Measurements from ENCODE around the gene CTIF.

CTIF gene

DNA sequence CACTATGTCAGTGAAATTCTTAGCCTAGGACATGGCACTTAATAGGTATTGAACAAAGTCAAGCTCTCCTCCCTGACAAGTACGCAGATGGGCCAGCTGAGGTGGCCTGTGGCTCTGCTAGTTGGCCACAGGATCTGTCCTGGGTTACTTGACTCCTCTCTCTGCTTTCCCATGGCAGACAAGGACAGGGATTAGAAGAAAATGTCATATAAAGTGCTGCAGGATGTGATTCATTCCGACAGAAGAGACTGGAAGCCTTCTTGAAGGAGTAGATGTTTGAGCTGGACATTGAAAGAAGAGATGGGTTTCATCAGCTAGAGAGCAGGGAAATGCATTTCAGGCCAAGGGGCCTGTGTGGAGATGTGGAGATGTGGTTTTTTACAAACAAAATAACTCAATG, 365.3 kb downstream of the CTIF start:
- no peak for DNase-seq (ENCODE audit: low spot score)

DNA sequence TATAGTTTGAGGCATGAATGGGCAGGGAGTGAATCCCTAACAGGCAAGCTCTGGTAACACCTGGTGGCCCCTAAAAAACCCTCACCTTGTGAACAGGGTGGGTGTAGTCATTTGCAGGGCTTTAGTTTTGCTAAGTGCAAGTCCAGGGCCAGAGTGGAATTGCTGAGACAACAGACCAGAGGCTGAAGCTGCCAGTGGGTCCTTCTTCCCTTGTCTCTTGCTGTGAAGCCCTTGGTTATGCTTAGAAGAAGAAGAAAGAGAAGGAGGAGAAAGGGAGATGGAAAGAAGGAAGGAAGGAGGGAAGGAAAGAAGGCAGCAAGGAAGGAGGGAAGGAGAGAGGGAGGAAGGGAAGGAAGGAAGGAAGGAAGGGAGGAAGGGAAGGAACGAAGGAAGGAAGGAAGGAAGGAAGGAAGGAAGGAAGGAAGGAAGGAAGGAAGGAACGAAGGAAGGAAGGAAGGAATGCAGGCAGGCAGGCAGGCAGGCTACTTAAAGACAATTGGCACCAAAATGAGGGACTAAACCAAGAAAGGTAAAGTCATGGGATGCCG, 366.1 kb downstream of the CTIF start:
- DNase-seq (ENCODE audit: low spot score): no peak

DNA sequence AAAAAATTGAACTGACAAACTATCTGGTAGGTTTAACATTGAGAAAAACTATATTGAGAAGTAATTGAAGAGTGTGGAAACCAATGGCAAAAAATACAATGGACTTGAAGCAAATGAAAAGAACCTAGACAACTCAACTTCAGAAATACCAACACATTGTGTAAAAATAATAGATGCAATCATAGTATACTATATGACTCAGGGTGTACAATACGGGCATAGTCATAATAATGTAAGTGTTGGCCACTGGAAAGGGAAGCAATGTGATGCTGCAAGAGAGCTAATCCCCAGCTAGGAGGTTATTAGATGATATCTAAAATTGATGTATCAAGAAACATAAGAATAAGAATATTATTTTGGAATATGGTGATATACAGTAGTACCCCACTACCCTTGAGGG, 366.7 kb downstream of the CTIF start:
- no peak for DNase-seq (ENCODE audit: low spot score)

DNA sequence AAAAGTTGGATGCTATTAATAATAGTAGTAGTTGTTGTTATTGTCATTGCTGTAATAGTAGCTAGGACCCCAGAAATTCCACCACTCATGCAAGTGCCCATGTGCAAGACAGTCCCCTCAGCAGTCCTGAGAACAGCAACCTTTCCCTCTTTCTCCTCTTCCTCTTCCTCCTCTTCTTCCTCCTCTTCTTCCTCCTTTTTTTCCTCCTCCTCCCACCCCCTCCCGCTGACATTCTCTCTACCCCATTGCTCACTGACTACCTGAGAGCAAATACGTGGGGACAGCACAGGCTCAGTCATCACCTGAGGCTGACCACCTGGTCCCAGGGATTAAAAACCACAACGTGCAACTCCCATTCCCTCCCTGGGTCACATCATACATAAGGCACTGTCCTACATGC, 370.1 kb downstream of the CTIF start:
- no peak for DNase-seq (ENCODE audit: low spot score)

DNA sequence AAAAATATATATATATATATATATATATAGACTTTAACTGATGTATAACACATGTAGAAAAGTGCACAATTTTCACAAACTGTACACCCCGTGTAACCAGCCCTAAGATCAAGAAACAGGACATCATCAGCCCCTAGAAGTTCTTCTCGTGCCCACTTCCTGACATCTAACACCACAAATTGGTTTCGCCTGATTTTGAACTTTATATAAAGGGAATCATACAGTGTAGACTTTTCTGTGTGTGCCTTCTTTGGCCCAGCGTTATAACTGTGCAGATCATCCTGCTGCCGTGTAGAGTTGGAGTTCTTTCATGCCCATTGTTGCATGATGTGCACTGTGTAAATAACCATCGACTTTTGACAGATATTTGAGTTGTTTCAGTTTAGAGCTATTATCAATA, 370.9 kb downstream of the CTIF start:
- no peak for DNase-seq (ENCODE audit: low spot score)

DNA sequence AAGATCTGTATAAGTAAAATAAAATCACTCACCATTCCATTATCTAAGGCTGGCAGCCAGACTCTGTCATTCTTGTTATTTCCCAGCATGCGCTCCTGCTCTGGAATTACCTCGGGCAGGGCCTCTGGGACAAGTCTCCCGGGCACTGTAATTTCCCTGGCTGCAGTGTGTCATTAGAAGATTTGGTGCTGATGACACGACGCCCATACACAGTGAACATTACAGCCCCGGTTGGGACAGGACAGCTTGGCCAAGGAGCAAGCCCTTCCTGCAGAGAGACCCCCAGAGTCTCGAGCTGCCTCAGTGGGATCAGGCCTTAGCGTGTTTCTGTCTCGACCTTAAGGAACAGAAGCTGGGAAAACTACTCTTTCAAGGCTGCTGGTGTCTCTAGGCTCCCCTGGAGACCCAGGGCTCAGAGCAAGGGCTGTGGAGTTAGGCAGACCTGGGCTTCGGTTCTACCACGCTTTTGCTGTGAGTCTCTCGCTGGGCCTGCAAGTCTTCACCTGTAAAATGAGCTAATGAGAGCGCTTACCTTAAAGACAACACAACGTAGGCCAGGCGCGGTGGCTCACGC, 372.2 kb downstream of the CTIF start:
- no peak for DNase-seq (ENCODE audit: low spot score)

Data from COLO829 (cell line).